Testis (tissue), 2 donors: ENCODE measurements around the gene CRY1.

Source experiments
- POLR2A ChIP-seq: fragments of 450-650 bp; IDR thresholded peaks from one replicate; pipeline ENCODE4 v1.6.1; 2017; ENCODE audit warnings: antibody characterized with exemption, mild to moderate bottlenecking, moderate library complexity
- TF ChIP-seq, protein P1 (sequence below), 3 experiments: fragments of 450-650 bp in 2 of 3; fragments of 200-600 bp in 1 of 3; sonication (generic) in 1 of 3; IDR thresholded peaks; one replicate each; pipeline ENCODE4 v1.5.1; 2016 to 2019; ENCODE audit warnings: antibody characterized with exemption in 3 of 3, mild to moderate bottlenecking in 2 of 3, moderate library complexity in 1 of 3

DNA sequence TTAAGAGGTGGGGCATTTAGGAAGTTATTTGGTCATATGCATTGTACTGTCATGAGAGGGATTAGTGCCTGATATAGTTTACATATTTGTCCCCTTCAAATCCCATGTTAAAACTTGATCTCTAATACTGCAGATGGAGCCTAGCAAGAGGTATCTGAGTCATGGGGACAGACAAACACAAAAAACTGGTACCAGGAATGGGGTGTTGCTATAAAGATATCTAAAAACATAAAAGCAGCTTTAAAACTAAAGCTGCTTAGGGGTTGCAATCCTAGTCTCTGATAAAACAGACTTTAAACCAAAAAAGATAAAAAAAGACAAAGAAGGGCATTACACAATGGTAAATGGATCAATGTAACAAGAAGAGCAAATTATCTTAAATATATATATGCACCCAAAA, 11.6 kb downstream of the CRY1 start:
- TF ChIP-seq, protein P1, sequence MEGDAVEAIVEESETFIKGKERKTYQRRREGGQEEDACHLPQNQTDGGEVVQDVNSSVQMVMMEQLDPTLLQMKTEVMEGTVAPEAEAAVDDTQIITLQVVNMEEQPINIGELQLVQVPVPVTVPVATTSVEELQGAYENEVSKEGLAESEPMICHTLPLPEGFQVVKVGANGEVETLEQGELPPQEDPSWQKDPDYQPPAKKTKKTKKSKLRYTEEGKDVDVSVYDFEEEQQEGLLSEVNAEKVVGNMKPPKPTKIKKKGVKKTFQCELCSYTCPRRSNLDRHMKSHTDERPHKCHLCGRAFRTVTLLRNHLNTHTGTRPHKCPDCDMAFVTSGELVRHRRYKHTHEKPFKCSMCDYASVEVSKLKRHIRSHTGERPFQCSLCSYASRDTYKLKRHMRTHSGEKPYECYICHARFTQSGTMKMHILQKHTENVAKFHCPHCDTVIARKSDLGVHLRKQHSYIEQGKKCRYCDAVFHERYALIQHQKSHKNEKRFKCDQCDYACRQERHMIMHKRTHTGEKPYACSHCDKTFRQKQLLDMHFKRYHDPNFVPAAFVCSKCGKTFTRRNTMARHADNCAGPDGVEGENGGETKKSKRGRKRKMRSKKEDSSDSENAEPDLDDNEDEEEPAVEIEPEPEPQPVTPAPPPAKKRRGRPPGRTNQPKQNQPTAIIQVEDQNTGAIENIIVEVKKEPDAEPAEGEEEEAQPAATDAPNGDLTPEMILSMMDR (IDR thresholded peaks at IDR 0.05) = no peak
- TF ChIP-seq POLR2A = no peak
